HepG2 (cell line): ENCODE results near the gene VARS1. TPM values are rescaled to one million over a fixed set of nuclear protein-coding genes. Genes with fewer than 3 reads are reported as not detected.

Experiments
- ELF1 ChIP-seq: sonication (generic); formaldehyde crosslinking; IDR thresholded peaks from 2 replicates; pipeline ENCODE4 v1.4.0; 2020; ENCODE audit warnings: missing genetic modification reagents
- GATAD2A ChIP-seq: IDR thresholded peaks from 2 replicates; pipeline ENCODE4 v1.6.1; 2016
- HMG20A ChIP-seq: IDR thresholded peaks from 2 replicates; pipeline ENCODE4 v1.6.1; 2016; ENCODE audit warnings: borderline replicate concordance
- KLF6 ChIP-seq: IDR thresholded peaks from 2 replicates; pipeline ENCODE4 v1.8.0; 2016; ENCODE audit warnings: missing biosample characterization, missing genetic modification reagents
- MEIS1 ChIP-seq: sonication (generic); formaldehyde crosslinking; IDR thresholded peaks from 2 replicates; pipeline ENCODE4 v1.9.0; 2021; ENCODE audit warnings: mild to moderate bottlenecking, missing genetic modification reagents, moderate library complexity, borderline replicate concordance
- TAF15 ChIP-seq: fragments of 200-400 bp; formaldehyde crosslinking; IDR thresholded peaks from one replicate; pipeline ENCODE4 v1.6.1; 2018; ENCODE audit warnings: mild to moderate bottlenecking, low read depth, low read length; ENCODE audit not compliant: poor library complexity, severe bottlenecking
- ZBTB7B ChIP-seq: sonication (generic); formaldehyde crosslinking; IDR thresholded peaks from 2 replicates; pipeline ENCODE4 v1.4.0; 2020; ENCODE audit warnings: missing genetic modification reagents
- ZFP36 ChIP-seq: fragments of 150-350 bp; IDR thresholded peaks from 2 replicates; pipeline ENCODE4 v1.6.1; 2018; ENCODE audit warnings: borderline replicate concordance, low read length, low read depth; ENCODE audit not compliant: partially characterized antibody
- ZFP82 ChIP-seq: sonication (generic); formaldehyde crosslinking; IDR thresholded peaks from 2 replicates; pipeline ENCODE4 v1.5.1; 2020; ENCODE audit warnings: mild to moderate bottlenecking, missing genetic modification reagents, borderline replicate concordance
- ZNF256 ChIP-seq: sonication (generic); formaldehyde crosslinking; conservative IDR thresholded peaks from 2 replicates; pipeline ENCODE4 v1.4.0; 2020; ENCODE audit warnings: missing genetic modification reagents
- ZNF543 ChIP-seq: sonication (generic); formaldehyde crosslinking; IDR thresholded peaks from 2 replicates; pipeline ENCODE4 v1.4.0; 2020; ENCODE audit warnings: mild to moderate bottlenecking, missing genetic modification reagents
- polyA plus RNA-seq, 8 experiments: library from polyadenylated mRNA; depleted of rRNA in 3 of 8; stranded (reverse) in 7 of 8; unstranded in 1 of 8; fragments of >200 nt; fragmentation: Illumina TruSeq in 4 of 8; extraction: Trizol in 4 of 8; gene quantifications; 2 replicates each; pipeline versions ENCODE4 v1.2.1 to v1.2.3, GENCODE V29; 2011 to 2016; ENCODE audit warnings: low read depth in 4 of 8, missing spikeins in 1 of 8, mixed read lengths in 1 of 8; ENCODE audit not compliant: insufficient read depth in 1 of 8
- total RNA-seq, 5 experiments: library from RNA; depleted of rRNA; stranded (reverse); fragments of >200 nt; fragmentation: Illumina TruSeq; extraction: Trizol; gene quantifications; 2 replicates each; pipeline ENCODE4 v1.2.3, GENCODE V29; 2016; ENCODE audit warnings: low read depth in 1 of 5
- TF ChIP-seq, protein P1 (sequence below): sonication (generic); formaldehyde crosslinking; IDR thresholded peaks from 2 replicates; pipeline ENCODE4 v1.4.0; 2020; ENCODE audit warnings: missing genetic modification reagents
- TF ChIP-seq, protein P2 (sequence below): sonication (generic); formaldehyde crosslinking; IDR thresholded peaks from 2 replicates; pipeline ENCODE4 v1.5.0; 2020; ENCODE audit warnings: mild to moderate bottlenecking, missing genetic modification reagents
- TF ChIP-seq, protein P3 (sequence below): sonication (generic); formaldehyde crosslinking; IDR thresholded peaks from 2 replicates; pipeline ENCODE4 v1.8.0; 2022; ENCODE audit warnings: mild to moderate bottlenecking, missing genetic modification reagents, moderate library complexity
- TF ChIP-seq, protein P4 (sequence below): sonication (generic); formaldehyde crosslinking; IDR thresholded peaks from 2 replicates; pipeline ENCODE4 v1.5.0; 2020; ENCODE audit warnings: mild to moderate bottlenecking, missing genetic modification reagents, borderline replicate concordance
- TF ChIP-seq, protein P5 (sequence below): sonication (generic); formaldehyde crosslinking; conservative IDR thresholded peaks from 2 replicates; pipeline ENCODE4 v1.8.1; 2023; ENCODE audit warnings: missing genetic modification reagents

The VARS1 gene
- total and polyA plus RNA-seq, 2 of the 13 experiments (the other 11 are each of a cell fraction or from before 2014, with no cell fraction given) = 14.7 to 56.1 TPM

DNA sequence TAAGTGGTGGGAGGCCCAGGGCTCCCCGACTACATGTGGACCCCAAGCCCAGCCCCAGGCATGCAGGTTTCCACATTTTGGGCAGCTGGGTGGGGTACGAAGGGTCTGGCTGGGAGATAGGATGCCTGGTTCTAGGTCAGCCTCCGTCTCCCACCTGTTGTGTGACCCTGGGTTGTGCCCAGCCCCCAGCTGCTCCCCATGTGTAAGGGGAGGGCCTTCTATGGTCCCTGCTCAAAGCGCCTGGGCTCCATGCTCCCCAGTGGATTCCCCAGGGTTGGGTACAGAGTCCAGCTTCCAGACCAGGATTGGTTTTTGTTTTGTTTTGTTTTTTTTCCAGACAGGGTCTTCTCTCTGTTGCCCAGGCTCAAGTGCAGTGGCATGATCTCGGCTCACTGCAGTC lies 17.4 kb downstream of the VARS1 start (continued):
- TF ChIP-seq ZNF256 (CRISPR knock-in tag) (no peak; the same call in 1 of the 2 replicates), ZFP82 (CRISPR knock-in tag) (no peak), ZFP36 (no peak), KLF6 (CRISPR knock-in tag) (no peak), ZBTB7B (peak; percentile 56; the same call in 1 of the 2 replicates), GATAD2A (CRISPR knock-in tag) (no peak), ZNF543 (CRISPR knock-in tag) (no peak), HMG20A (CRISPR knock-in tag) (no peak), MEIS1 (CRISPR knock-in tag) (no peak), ELF1 (no peak), TAF15 (no peak)
- TF ChIP-seq, protein P1, sequence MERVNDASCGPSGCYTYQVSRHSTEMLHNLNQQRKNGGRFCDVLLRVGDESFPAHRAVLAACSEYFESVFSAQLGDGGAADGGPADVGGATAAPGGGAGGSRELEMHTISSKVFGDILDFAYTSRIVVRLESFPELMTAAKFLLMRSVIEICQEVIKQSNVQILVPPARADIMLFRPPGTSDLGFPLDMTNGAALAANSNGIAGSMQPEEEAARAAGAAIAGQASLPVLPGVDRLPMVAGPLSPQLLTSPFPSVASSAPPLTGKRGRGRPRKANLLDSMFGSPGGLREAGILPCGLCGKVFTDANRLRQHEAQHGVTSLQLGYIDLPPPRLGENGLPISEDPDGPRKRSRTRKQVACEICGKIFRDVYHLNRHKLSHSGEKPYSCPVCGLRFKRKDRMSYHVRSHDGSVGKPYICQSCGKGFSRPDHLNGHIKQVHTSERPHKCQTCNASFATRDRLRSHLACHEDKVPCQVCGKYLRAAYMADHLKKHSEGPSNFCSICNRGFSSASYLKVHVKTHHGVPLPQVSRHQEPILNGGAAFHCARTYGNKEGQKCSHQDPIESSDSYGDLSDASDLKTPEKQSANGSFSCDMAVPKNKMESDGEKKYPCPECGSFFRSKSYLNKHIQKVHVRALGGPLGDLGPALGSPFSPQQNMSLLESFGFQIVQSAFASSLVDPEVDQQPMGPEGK (CRISPR knock-in tag) = peak; percentile 89
- TF ChIP-seq, protein P2, sequence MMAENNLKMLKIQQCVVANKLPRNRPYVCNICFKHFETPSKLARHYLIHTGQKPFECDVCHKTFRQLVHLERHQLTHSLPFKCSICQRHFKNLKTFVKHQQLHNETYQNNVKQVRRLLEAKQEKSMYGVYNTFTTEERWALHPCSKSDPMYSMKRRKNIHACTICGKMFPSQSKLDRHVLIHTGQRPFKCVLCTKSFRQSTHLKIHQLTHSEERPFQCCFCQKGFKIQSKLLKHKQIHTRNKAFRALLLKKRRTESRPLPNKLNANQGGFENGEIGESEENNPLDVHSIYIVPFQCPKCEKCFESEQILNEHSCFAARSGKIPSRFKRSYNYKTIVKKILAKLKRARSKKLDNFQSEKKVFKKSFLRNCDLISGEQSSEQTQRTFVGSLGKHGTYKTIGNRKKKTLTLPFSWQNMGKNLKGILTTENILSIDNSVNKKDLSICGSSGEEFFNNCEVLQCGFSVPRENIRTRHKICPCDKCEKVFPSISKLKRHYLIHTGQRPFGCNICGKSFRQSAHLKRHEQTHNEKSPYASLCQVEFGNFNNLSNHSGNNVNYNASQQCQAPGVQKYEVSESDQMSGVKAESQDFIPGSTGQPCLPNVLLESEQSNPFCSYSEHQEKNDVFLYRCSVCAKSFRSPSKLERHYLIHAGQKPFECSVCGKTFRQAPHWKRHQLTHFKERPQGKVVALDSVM = no peak
- TF ChIP-seq, protein P3, sequence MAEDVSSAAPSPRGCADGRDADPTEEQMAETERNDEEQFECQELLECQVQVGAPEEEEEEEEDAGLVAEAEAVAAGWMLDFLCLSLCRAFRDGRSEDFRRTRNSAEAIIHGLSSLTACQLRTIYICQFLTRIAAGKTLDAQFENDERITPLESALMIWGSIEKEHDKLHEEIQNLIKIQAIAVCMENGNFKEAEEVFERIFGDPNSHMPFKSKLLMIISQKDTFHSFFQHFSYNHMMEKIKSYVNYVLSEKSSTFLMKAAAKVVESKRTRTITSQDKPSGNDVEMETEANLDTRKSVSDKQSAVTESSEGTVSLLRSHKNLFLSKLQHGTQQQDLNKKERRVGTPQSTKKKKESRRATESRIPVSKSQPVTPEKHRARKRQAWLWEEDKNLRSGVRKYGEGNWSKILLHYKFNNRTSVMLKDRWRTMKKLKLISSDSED (CRISPR knock-in tag) = no peak
- TF ChIP-seq, protein P4, sequence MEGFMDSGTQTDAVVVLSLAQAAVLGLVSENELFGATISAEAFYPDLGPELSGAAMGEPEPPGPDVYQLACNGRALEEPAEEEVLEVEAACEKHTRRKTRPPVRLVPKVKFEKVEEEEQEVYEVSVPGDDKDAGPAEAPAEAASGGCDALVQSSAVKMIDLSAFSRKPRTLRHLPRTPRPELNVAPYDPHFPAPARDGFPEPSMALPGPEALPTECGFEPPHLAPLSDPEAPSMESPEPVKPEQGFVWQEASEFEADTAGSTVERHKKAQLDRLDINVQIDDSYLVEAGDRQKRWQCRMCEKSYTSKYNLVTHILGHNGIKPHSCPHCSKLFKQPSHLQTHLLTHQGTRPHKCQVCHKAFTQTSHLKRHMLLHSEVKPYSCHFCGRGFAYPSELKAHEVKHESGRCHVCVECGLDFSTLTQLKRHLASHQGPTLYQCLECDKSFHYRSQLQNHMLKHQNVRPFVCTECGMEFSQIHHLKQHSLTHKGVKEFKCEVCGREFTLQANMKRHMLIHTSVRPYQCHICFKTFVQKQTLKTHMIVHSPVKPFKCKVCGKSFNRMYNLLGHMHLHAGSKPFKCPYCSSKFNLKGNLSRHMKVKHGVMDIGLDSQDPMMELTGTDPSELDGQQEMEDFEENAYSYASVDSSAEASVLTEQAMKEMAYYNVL = no peak
- TF ChIP-seq, protein P5, sequence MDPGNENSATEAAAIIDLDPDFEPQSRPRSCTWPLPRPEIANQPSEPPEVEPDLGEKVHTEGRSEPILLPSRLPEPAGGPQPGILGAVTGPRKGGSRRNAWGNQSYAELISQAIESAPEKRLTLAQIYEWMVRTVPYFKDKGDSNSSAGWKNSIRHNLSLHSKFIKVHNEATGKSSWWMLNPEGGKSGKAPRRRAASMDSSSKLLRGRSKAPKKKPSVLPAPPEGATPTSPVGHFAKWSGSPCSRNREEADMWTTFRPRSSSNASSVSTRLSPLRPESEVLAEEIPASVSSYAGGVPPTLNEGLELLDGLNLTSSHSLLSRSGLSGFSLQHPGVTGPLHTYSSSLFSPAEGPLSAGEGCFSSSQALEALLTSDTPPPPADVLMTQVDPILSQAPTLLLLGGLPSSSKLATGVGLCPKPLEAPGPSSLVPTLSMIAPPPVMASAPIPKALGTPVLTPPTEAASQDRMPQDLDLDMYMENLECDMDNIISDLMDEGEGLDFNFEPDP (CRISPR knock-in tag) = no peak
